Tibial nerve (tissue), 4 donors: ENCODE measurements around the gene ATPAF1.

Source experiments
- CTCF ChIP-seq, 5 experiments: fragments of 200-600 bp in 3 of 5; fragments of 450-650 bp in 2 of 5; sonication (generic) in 3 of 5; IDR thresholded peaks; one replicate each; pipeline ENCODE4 v1.5.1; 2016 to 2019; ENCODE audit warnings: antibody characterized with exemption in 5 of 5, mild to moderate bottlenecking in 3 of 5, moderate library complexity in 2 of 5
- EP300 ChIP-seq, 2 donors: sonication (generic); formaldehyde crosslinking; IDR thresholded peaks; one replicate each; pipeline ENCODE4 v1.6.1; 2017; ENCODE audit warnings: antibody characterized with exemption in 2 of 2, mild to moderate bottlenecking in 1 of 2

- TF ChIP-seq EP300 (IDR thresholded peaks at IDR 0.05) (no peak), CTCF (IDR thresholded peaks at IDR 0.05) (no peak)
Measured at GRCh38 chr1:46670134-46670533, 2.0 kb upstream of the ATPAF1 start.
